Measurements from ENCODE around the gene HLF.

HLF gene

DNA sequence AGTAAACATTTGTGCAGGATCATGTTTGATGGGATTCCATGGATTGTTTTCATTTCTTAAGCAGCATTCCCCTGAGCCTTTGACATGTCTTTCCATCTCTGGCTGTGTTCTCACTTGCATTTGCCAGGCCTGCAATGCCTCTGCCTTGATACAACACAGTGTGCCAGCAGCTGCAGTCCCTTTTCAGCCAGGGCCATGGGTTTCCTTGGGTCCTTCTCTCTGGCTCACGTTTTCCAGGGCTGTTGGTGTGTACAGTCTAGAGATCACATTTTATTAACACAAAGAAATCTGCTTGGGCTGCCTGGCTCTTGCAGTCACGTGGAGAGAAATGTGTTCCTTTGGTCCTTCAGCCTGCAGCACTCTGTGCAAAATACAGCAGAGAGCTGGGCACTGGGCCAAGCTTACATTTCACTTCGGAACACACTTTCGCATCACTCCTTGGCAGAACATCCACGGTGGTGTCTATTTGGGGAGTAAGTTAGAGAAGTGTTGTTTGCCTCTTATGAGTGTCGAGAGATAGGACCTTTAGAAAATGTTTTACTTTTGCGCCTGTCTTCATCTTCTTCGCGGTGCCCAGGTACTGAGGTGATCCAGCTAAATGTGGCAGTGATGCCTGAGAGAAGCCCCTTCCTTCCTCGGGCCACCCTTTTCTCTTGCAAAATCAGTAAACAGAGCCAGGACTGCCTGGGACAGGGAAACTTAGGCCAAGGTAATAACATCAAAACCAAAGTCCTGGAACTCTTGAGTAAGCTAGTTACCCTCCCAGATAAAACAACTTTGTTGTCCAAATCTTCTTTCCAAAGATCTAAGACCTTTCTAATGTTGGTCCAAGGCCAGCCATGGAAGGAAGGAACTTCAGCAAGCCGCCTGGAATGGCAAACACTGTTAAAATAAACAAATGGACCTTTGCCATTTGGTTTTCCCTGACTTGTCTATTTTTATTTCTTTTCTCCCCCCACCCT lies 20.9 kb downstream of the HLF start:
- TF ChIP-seq, protein P1, sequence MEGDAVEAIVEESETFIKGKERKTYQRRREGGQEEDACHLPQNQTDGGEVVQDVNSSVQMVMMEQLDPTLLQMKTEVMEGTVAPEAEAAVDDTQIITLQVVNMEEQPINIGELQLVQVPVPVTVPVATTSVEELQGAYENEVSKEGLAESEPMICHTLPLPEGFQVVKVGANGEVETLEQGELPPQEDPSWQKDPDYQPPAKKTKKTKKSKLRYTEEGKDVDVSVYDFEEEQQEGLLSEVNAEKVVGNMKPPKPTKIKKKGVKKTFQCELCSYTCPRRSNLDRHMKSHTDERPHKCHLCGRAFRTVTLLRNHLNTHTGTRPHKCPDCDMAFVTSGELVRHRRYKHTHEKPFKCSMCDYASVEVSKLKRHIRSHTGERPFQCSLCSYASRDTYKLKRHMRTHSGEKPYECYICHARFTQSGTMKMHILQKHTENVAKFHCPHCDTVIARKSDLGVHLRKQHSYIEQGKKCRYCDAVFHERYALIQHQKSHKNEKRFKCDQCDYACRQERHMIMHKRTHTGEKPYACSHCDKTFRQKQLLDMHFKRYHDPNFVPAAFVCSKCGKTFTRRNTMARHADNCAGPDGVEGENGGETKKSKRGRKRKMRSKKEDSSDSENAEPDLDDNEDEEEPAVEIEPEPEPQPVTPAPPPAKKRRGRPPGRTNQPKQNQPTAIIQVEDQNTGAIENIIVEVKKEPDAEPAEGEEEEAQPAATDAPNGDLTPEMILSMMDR (IDR thresholded peaks at IDR 0.05; ENCODE audit: low read depth, low read length): no peak
- no peak overlapping the region for H3K4me3 ChIP-seq (ENCODE audit: low read depth, low read length)

DNA sequence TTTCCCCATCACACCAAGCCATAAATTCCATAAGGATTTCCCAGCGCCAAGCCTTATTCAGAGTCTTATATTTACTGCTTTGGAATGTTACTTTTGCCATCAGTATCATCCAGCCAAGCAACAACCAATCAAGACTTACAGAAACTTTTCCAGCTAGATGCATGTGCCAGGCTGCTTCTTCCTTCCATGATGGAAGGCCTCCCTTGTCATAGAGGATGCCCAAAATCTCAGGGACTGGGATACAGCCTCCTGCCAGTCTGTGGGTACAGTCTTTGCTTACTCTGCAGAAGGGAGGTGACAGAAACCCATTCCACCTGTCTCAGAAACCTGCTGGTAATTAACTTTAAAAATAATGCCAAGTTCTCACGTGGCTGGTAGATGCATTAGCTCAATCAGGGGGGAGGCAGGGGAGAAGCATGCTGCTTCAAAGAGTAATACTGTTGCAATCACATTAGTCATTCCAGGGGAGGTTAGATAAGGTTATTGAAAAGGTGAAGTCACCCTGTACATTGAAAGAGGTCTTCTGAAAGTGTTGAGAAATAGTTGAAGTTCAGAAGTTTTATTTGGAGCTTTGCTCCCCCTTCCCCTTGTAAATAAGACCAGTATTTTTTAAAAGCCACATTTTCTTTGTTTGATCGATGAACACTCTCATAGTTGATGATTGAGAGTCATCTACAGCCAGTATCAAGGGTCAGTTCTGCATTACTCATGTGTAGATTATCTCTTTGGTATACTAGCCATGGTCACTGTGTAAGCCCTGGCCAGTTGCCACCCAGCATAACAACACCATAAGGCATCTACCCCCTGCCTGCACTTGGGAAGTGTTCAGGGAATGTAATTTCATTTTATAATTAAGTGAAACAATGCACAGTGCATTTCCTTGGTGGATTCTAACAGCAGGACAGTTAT lies 22.2 kb downstream of the HLF start:
- TF ChIP-seq, protein P1 (IDR thresholded peaks at IDR 0.05; ENCODE audit: low read depth, low read length): no peak
- no peak overlapping the region for H3K4me3 ChIP-seq (ENCODE audit: low read depth, low read length)

DNA sequence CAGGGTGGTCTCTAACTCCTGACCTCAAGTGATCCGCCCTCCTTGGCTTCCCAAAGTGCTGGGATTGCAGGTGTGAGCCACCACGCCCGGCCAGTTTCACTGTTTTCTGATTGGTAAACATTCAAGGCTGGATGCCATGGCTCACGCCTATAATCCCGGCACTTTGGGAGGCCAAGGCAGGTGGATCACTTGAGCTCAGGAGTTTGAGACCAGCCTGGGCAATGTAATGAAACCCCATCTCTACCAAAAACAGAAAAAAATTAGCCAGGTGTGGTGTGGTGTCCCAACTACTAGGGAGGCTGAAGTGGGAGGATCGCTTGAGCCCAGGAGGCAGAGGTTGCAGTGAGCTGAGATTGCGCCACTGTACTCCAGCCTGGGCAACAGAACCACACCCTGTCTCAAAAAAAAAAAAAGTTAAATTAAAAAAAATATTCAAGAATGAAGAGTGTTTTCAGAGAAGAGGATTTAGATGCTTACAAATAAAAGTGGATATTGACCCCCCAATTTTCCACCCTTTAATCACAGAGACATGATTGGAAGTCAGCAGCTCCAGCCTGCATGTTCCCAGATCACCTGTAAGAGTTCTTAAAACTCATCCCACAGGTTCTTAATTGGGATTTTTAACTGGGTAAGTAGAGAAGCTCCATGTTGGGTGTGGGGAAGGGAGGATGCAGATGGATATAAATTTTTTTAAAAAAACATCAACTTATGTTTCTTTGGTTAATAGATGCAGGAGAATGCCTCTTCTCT lies 23.8 kb downstream of the HLF start:
- TF ChIP-seq, protein P1 (IDR thresholded peaks at IDR 0.05; ENCODE audit: low read depth, low read length): no peak

DNA sequence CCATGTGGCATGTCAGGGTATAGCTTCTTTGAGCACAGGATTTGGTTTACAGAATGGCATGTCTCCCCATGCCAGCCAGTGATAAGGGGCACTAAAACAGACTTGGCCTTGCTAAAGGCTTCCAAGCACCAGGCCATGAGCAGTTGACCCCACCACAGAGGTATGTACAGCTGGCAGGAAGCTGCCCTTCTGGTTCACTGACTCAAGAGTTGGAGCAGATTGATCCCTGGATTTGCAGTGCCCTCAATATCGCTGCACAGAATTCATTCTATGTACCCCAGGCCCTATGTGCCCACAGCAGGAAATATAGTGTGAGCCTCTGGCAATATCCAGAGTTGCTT lies 24.3 kb downstream of the HLF start:
- TF ChIP-seq, protein P1 (IDR thresholded peaks at IDR 0.05; ENCODE audit: low read depth, low read length): no peak
- H3K4me3 ChIP-seq (ENCODE audit: low read depth, low read length): no peak overlapping the region

More for the DNA sequence above, 23.8 kb downstream of the HLF start:
- H3K4me3 ChIP-seq (ENCODE audit: low read depth, low read length): no peak overlapping the region

DNA sequence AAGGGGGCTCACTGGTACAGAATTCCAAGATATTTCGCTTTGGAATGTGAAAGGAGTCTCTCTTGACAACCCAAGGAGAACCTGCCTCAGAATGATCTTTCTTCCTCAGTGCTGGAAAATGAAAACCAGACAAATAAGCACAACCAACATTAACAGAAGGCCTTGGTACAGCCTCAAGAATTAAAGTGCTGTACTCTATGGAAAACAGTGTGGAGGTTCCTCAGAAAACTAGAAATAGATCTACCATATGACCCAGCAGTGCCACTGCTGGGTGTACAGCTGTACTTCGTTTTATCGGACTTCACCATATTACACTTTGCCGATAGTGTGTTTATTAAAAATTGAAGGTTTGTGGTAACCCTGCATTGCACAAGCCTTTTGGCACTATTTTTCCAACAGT lies 25.2 kb downstream of the HLF start:
- H3K4me3 ChIP-seq (ENCODE audit: low read depth, low read length): no peak overlapping the region
- TF ChIP-seq, protein P1 (IDR thresholded peaks at IDR 0.05; ENCODE audit: low read depth, low read length): no peak

DNA sequence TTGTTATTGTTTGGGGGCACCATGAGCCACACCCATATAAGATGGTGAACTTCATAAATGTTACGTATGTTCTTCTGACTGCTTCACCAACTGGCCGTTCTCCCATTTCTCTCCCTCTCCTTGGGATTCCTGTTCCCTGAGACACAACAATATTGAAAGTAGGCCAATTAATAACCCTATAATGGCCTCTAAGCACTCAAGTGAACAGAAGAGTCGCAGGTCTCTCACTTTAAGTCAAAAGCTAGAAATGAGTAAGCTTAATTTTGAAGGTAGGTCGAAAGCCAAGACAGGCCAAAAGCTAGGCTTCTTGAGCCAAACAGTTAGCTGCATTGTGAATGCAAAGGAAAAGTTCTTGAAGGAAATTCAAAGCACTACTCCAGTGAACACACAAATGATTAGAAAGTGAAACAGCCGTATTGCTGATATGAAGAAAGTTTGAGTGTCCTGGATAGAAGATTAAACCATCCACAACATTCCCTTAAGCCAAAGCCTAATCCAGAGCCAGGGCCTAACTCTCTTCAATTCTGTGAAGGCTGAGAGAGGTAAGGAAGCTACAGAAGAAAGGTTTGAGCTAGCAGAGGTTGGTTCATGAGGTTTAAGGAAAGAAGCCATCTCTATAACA lies 25.8 kb downstream of the HLF start:
- TF ChIP-seq, protein P1 (IDR thresholded peaks at IDR 0.05; ENCODE audit: low read depth, low read length): no peak

More for the DNA sequence above, 25.8 kb downstream of the HLF start:
- H3K4me3 ChIP-seq (ENCODE audit: low read depth, low read length): no peak overlapping the region
